PFSK-1 (cell line): Measurements from ENCODE around the gene ANKK1.

Experiments
- FOXP2 ChIP-seq: optimal IDR thresholded peaks from 2 replicates; pipeline ENCODE3; 2011; ENCODE audit warnings: borderline replicate concordance, control low read depth, inconsistent platforms; ENCODE audit not compliant: insufficient read depth; ENCODE audit errors: extremely low read length, extremely low read depth
- POLR2AphosphoS5 ChIP-seq: IDR thresholded peaks from 2 replicates; pipeline ENCODE4 v1.6.1; 2012; ENCODE audit warnings: low read depth, mild to moderate bottlenecking, control low read depth, low read length, moderate library complexity
- SIN3A ChIP-seq: IDR thresholded peaks from 2 replicates; pipeline ENCODE4 v1.6.1; 2012; ENCODE audit warnings: mild to moderate bottlenecking, low read length, moderate library complexity, borderline replicate concordance; ENCODE audit not compliant: insufficient read depth
- TAF1 ChIP-seq: IDR thresholded peaks from 2 replicates; pipeline ENCODE4 v1.6.1; 2012; ENCODE audit warnings: low read length, control low read depth, borderline replicate concordance; ENCODE audit not compliant: insufficient read depth
- TF ChIP-seq, protein P1 (sequence below), 2 experiments: IDR thresholded peaks; 2 replicates each; pipeline versions ENCODE4 v1.6.1 to v1.8.0; 2011 to 2012; ENCODE audit warnings: low read depth in 2 of 2, low read length in 2 of 2, control low read depth in 1 of 2, inconsistent platforms in 1 of 2, mild to moderate bottlenecking in 1 of 2, moderate library complexity in 1 of 2; ENCODE audit not compliant: insufficient read depth in 1 of 2

Gene ANKK1

DNA sequence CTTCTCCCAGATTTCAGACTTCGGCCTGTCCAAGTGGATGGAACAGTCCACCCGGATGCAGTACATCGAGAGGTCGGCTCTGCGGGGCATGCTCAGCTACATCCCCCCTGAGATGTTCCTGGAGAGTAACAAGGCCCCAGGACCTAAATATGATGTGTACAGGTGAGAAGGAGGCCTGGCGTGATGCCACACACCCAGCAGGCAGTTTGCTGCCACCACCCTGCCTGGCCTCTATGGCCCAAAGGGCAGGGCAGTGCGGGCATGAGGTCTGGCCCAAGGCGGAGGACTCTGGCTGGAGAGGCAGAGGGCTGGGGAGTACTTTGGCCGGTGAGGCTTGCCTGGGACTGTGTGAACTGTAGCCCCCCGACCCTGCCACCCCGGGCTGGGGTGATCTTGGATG lies 7.3 kb downstream of the ANKK1 start:
- TF ChIP-seq FOXP2 (no peak), TAF1 (no peak), POLR2AphosphoS5 (no peak), SIN3A (no peak)
- TF ChIP-seq, protein P1, sequence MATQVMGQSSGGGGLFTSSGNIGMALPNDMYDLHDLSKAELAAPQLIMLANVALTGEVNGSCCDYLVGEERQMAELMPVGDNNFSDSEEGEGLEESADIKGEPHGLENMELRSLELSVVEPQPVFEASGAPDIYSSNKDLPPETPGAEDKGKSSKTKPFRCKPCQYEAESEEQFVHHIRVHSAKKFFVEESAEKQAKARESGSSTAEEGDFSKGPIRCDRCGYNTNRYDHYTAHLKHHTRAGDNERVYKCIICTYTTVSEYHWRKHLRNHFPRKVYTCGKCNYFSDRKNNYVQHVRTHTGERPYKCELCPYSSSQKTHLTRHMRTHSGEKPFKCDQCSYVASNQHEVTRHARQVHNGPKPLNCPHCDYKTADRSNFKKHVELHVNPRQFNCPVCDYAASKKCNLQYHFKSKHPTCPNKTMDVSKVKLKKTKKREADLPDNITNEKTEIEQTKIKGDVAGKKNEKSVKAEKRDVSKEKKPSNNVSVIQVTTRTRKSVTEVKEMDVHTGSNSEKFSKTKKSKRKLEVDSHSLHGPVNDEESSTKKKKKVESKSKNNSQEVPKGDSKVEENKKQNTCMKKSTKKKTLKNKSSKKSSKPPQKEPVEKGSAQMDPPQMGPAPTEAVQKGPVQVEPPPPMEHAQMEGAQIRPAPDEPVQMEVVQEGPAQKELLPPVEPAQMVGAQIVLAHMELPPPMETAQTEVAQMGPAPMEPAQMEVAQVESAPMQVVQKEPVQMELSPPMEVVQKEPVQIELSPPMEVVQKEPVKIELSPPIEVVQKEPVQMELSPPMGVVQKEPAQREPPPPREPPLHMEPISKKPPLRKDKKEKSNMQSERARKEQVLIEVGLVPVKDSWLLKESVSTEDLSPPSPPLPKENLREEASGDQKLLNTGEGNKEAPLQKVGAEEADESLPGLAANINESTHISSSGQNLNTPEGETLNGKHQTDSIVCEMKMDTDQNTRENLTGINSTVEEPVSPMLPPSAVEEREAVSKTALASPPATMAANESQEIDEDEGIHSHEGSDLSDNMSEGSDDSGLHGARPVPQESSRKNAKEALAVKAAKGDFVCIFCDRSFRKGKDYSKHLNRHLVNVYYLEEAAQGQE (IDR thresholded peaks at IDR 0.05; ENCODE audit: insufficient read depth in 1 of 2, low read depth in 2 of 2, low read length in 2 of 2): no peak

DNA sequence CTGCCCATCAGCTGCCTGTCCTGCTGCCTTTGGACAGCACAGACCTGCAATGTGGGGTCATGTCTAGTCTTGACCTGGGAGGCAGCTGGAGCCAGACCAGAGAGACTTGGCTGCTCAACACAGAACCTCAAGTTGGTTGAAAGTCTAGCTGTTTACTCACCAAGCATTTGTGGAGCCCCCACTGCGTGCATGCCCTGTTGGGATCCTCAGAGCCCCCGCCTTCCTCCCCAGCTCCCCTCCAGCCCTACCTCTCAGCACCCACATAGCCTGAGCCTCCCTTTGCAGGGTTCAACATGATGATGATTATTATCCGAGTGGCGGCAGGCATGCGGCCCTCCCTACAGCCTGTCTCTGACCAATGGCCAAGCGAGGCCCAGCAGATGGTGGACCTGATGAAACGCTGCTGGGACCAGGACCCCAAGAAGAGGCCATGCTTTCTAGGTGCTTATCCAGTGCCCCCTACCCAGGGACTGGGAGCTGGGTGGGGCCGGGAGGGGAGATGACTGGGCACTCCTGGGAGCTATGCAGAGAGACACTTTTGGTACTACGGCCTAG lies 8.3 kb downstream of the ANKK1 start:
- no peak for TF ChIP-seq SIN3A
- TF ChIP-seq FOXP2: no peak
- TF ChIP-seq, protein P1 (IDR thresholded peaks at IDR 0.05; ENCODE audit: insufficient read depth in 1 of 2, low read depth in 2 of 2, low read length in 2 of 2): no peak
- TF ChIP-seq POLR2AphosphoS5: no peak
- TF ChIP-seq TAF1: no peak

DNA sequence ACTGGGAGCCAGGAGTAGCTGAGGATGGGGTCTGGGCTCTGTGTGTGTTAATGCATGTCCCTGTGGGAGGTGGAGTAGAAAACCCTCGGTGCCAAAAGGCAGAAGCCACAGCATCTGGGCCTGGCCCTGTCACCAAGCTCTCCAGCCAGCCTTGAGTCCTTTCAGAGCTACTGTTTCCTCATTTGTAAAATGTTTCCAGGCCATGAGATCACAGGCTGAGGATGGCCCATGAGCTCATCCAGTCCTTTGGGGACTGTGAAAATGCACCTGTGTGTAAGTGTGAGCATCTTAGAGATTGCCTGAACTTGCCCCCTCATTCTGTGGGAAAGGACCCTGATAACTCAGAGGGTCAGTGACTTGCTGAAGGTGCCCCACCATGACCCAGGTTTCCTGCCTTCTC lies 9.1 kb downstream of the ANKK1 start:
- TF ChIP-seq, protein P1 (IDR thresholded peaks at IDR 0.05; ENCODE audit: insufficient read depth in 1 of 2, low read depth in 2 of 2, low read length in 2 of 2): no peak
- TF ChIP-seq FOXP2 (no peak), POLR2AphosphoS5 (no peak), TAF1 (no peak), SIN3A (no peak)

DNA sequence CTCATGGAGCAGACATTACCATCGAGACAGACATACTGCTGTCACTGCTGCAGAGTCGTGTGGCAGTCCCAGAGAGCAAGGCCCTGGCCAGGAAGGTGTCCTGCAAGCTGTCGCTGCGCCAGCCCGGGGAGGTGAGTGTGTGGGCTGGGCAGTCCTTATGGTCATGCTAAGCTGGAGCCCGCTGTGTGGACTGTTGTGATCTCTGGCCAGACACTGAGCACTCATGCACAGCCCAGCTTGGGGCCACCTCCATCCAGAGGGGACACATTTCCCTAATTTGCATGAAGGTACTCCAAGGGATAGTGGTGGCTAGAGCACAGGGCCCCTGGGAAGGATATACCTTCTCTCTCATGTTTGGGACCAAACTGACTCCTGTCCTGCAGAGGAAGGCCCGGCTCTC lies 9.6 kb downstream of the ANKK1 start:
- TF ChIP-seq, protein P1 (IDR thresholded peaks at IDR 0.05; ENCODE audit: insufficient read depth in 1 of 2, low read depth in 2 of 2, low read length in 2 of 2): no peak
- TF ChIP-seq SIN3A (no peak), POLR2AphosphoS5 (no peak), FOXP2 (no peak), TAF1 (no peak)
